ELR (cell line): ENCODE results near the gene SLC28A3.
A peak's percentile ranks its signal among the peaks of the same experiment; 100 is the strongest.
"Not testable (repeated sequence)": the region's sequence is repeated elsewhere in the genome, so short reads cannot be mapped to it uniquely, and the experiment has no call there.

Experiments used
- DNase-seq: peaks from one replicate; pipeline ENCODE4 v3.0.0-alpha.2; 2015; ENCODE audit warnings: low read depth

SLC28A3 gene, protein sequence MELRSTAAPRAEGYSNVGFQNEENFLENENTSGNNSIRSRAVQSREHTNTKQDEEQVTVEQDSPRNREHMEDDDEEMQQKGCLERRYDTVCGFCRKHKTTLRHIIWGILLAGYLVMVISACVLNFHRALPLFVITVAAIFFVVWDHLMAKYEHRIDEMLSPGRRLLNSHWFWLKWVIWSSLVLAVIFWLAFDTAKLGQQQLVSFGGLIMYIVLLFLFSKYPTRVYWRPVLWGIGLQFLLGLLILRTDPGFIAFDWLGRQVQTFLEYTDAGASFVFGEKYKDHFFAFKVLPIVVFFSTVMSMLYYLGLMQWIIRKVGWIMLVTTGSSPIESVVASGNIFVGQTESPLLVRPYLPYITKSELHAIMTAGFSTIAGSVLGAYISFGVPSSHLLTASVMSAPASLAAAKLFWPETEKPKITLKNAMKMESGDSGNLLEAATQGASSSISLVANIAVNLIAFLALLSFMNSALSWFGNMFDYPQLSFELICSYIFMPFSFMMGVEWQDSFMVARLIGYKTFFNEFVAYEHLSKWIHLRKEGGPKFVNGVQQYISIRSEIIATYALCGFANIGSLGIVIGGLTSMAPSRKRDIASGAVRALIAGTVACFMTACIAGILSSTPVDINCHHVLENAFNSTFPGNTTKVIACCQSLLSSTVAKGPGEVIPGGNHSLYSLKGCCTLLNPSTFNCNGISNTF

DNA sequence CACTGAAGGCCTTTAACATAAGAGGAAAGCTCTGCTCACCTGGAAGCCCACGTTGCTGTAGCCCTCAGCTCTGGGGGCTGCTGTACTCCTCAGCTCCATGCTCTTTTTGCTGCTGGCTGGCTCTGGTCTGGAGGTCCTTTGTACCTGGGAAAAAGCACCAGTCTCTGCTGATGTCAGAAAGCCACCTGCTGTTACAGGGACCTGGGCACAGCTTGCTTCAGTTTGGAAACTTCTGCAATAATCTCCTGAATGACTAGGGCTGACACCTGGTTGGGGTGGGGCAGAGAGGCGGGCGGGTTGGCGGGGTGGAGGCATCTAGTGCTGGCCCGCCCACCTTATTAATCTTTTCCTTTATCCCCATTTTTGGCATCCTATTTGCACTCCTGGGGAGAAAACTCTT is at the start of gene SLC28A3:
Gene SLC28A3 (minus strand): TSS at position 224 of the 400 bp plus-strand sequence. CDS start 125 bp downstream, at position 99.
- DNase-seq: no peak

DNA sequence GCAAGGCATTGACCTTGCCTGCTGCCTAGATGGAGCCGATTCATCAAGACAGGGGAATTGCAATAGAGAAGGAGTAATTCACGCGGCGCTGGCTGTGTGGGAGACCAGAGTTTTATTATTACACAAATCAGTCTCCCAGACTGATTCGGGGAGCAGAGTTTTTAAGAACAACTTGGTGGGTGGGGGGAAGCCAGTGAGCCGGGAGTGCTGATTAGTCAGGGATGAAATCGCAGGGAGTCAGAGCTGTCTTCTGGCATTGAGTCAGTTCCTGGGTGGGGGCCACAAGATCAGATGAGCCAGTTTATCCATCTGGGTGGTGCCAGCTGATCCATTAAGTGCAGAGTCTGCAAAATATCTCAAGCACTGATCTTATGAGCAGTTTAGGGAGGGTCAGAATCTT is 49.7 kb upstream of the SLC28A3 start:
- peak; percentile 51 for DNase-seq

DNA sequence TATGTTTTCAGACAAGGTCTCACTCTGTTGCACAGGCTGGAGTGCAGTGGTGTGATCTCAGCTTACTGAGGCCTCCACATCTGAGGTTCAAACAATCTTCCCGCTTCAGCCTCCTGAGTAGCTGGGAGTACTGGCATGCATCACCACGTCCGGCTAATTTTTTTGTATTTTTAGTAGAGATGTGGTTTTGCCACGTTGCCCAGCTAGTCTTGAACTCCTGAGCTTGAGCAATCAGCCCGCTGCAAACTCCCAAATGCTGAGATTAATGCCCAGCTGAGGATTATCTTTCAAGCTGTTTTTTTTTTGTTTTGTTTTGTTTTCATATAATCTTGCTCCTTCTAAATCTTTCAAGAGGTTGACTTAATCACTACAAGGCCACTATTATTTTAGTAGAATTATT is 47.3 kb upstream of the SLC28A3 start:
- no peak for DNase-seq

DNA sequence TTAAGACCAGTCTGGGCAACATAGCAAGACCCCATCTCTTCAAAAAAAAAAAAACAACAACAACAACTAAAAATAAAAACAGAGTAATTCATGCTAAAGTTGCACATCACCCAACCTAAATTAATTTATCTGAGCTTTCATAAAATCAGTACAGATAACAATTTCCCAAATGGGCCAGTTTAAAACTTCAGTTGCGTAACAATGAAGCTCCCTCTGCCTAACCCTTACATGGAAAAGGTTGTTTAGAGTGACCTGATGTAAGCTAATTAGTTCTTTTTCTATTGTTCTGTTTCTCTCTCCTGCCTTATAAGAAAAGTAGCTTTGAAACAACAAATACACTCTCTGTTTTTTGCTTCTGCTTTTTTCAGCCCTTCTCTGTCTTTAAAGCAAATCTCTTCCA is 46.2 kb upstream of the SLC28A3 start:
- DNase-seq: no peak

DNA sequence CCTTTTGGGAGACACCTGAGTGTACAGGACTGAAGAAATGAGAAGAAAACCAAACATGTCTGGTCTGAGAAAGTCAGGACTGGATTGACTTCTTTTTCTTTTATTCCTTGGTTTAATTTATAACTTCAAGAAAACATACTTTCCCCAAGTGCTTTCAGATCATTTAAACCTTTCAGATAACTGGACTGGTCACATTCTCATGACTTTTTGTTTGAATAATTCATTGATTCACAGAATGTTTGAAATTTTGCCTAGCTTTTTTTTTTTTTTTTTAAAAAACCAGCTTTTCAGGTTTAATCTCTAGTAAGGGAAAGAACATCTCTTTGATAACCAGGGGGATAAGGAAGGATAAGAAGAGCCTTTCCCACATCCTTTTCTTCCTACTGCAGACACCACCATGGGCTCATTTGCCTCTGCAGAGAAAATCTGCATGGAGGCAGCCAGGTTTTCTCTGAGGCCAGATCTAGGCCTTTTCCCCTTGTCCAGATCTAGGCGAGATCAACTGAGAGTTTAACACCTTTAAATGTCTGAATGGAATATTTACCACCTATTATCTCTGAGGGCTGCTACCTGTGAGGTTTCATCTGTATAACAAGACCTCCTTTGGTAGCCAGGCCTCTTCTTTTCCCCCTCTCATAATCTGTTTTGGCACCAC is 45.0 kb upstream of the SLC28A3 start:
- no peak for DNase-seq

DNA sequence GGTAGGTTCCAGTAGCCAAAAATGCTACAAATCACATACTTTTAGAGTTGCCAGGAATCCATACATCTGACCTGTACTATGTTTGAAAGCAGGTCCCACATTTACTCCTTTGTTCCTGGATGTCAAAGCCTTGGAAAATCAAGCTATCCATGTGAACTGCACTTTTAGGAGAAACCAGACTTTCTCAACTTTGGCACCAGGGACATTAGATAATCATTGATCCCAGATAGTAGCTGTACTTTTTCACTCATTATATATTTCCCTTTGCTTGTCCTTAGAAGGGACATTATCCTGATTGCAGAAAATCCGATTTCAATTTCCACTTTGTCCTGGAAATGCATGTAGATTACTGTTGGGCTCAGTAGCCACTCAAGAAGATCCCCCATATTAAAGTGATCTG is 44.1 kb upstream of the SLC28A3 start:
- no peak for DNase-seq

DNA sequence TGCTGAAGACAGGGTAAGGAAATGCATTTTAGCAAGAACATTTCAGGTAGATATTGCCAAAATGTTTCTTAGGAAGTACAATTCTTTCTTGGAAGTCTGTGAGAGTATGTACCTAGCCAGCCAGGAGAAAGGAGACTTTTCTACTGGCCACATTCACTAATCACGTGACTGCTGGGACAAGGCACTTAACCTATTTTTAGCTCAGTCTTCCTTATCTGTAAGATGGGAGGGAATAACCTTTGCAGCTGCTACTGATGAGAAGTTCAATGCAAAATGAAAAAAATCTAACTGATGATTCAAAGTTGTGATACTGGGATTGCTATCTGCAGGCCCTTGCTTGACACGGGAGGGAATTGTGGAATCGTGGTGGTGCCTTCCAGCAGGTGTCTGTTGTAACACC is 42.6 kb upstream of the SLC28A3 start:
- DNase-seq: no peak

DNA sequence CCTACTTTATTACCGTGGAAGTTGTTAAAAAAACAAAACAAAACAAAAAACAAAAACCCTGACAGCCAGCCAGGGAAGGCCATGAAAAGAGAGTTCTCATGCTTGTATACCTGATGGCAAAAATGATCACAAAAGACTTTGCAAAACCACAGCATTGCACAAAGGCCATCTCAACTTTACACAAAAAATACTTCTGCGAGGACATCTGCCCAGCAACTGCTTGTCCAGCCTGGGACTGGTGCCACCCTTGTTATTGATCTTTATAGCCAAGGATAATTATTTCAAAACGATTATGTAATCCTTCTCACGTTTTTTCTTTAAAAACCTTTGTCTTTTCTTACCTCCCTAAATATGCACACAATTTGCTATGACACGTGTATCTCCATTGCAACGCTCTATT is 42.2 kb upstream of the SLC28A3 start:
- no peak for DNase-seq

DNA sequence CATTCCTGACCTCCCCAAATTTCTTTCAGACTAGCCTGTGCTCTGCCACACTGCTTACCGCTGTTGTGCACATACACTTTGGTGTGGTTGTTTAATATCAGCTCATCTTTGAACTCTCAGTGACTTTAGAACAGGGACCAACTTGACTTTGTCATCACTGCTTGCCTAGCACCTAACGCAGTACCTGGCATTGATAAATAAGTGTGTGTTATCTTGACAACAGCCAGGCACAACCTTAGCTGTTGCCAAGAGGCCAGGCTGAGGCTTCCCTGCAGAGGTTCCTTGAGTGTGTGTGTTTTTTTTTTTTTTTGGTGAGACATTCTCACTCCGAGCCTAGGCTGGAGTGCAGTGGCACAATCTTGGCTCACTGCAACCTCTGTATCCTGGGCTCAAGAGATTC is 41.0 kb upstream of the SLC28A3 start:
- no peak for DNase-seq

DNA sequence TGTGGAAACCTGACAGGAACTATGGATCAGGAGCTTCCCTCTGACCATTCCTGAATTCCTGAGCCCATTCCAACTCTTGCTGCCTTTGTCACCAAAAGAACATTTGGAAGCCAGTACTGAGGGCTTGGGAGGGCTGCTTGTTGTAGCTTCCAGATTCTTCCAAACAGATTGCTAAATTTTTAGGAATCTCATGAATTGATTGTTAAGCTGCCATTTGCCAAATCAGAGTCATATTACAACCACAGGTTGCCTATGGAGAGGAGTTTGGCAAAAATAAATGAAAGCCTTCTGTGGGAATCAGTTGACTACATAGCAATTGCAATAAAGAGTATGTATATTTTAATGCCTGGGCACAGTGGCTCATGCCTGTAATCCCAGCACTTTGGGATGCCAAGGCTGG is 39.2 kb upstream of the SLC28A3 start:
- no peak for DNase-seq

DNA sequence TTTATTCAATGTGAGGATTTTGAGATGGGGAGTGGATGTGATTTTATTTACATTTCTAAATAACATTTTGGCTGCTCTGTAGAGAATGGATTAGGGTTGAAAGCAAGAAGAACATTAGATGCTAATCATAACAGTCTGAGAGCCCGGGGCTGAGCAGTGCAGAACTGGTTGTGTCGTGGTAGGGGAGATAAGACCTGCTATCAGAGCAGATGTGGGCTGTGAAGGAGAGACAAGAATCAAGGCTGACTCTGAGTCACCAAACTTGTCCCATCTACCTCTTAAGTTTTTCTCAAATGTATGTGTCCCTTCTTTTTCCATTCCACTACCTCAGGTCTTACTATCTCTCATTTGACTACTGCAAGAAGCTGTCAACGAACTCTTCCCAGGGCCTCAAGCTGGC is 35.4 kb upstream of the SLC28A3 start:
- no peak for DNase-seq

DNA sequence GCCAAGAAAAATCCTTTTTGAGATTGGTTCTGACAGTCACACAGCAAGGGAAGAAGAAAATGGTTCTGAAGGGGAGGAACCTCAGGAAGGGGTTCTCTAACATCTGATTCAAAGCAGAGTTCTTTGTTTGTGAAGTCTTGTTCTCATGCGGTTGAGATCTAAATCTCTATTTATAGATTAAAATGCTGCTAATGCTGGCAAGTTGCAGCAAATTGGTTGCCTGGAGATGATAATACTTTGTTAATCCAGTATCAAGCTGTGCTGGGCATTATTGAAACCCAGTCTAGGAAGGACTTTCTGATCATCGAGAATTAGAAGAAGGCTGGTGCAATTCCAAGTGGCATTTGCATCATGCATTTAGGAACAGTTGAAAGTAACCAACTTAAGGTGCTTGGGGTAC is 34.0 kb upstream of the SLC28A3 start:
- DNase-seq: no peak

DNA sequence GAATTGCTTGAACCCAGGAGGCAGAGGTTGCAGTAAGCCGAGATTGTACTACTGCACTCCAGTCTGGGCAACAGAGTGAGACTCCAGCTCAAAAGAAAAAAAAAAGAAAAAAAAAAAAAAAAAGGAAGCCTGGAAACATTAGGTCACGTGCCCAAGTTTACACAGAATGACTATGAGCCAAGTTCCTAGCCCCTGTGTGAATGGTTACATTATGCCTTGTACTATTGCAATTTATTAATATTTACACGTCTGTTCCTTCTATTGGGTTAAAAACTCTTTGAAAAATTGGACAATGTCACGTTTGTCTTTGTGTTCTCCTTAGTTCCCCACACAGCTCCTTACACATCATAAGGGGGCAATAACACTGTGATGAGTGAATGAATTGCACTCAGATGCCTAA is 33.5 kb upstream of the SLC28A3 start:
- no peak for DNase-seq

DNA sequence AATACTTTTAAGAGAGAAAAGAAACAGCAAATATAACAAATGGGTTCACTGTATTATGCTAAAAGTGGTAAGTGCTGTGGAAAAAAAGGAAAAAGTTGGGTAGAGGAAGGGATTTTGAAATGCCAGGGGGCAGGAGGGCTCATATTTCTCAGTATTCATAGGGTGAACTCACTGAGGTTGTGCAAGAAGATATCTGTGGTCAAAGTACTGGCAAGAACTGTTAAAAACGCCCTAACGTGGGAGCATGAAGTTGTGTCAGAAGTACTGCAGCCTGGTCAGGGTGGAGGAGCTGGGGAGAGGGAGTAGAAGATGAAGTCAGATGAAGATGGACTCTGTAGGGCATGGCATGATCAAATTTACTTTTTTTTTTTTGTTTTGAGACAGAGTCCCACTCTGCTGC is 31.2 kb upstream of the SLC28A3 start:
- peak; percentile 59 for DNase-seq

DNA sequence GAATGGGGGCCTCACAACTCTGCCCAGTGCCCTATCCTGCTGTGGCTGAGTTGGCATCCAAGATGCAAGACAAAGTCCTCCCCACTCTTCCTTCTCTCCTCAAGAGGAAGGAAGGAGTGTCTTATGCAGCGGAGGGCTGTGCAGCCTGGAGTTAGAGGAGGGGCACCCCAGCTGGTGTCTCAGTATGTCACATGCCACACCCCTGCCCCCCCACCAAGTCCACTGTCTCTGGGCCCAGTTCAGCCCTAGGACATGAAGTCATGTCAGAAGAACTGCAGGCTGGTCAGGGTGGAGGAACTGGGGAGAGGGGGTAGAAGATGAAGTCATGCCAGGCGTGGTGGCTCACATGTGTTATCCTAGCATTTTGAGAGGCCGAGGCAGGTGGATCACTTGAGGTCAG is 28.0 kb upstream of the SLC28A3 start:
- no peak for DNase-seq

DNA sequence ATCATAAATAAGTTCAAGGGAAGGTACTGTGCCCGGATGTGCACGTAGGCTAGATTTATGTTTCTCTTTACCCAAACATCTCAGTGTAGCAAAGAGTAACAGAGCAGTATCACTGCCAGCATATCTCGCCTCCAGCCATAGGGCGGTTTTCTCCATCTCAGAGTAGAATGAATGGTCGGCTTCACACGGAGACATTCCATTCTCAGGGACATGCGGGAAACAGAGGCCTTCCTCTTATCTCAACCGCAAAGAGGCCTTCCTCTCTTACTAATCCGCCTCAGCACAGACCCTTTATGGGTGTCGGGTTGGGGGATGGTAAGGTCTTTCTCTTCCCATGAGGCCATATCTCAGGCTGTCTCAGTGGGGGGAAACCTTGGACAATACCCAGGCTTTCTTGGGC is 27.2 kb upstream of the SLC28A3 start:
- DNase-seq: not testable (repeated sequence)

DNA sequence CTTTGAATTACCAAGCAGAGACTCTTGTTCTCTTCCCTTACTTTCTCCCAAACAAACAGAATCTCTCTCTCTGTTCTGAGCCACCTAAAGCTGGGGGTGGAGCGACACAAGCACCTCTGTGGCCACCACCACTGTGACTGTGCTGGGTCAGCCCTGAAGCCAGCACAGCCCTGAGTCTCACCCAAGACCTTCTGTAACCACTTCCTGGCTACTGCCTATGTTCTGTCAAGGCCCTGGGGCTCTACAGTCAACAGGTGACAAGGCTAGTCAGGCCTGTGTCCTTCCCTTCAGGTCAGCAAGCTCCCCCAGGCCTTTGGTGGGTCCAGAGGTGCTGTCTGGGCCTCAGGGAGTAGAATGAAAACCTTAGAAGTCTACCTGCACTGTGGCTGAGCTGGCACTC is 26.1 kb upstream of the SLC28A3 start:
- DNase-seq: no peak

DNA sequence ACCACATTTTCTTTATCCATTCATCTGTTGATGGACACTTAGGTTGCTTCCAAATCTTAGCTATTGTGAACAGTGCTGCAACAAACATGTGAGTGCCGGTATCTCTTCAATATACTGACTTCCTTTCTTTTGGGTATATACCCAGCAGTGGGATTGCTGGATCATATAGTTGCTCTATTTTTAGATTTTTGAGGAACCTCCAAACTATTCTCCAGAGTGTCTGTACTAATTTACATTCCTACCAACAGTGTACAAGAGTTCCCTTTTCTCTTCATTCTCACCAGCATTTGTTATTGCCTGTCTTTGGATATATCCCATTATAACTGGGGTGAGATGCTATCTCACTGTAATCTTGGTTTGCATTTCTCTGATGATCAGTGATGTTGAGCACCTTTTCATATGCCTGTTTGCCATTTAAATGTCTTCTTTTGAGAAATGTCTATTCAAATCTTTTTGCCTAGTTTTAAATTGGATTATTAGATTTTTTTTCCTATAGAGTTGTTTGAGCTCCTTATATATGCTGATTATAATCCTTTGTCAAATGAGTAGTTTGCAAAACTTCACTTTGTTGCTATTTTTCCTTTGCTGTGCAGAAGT is 24.4 kb upstream of the SLC28A3 start:
- DNase-seq: not testable (repeated sequence)

DNA sequence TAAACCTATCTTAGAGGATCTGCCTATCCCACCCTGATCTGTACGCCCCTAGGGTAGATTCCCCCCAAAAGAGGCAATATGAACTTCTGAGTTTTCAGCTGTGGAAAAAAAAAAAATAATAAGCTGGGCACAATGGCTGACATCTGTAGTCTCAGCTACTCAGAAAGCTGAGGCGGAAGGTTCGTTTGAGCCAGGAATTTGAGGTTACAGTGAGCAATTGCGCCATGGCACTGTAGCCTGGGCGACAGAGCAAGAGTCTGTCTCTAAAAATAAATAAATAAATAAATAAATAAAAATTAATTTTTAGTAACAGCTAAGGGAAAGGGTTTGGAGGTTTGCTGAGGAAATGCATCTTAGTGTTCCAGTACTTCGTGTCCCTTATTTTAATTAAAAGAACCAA is 21.1 kb upstream of the SLC28A3 start:
- no peak for DNase-seq

DNA sequence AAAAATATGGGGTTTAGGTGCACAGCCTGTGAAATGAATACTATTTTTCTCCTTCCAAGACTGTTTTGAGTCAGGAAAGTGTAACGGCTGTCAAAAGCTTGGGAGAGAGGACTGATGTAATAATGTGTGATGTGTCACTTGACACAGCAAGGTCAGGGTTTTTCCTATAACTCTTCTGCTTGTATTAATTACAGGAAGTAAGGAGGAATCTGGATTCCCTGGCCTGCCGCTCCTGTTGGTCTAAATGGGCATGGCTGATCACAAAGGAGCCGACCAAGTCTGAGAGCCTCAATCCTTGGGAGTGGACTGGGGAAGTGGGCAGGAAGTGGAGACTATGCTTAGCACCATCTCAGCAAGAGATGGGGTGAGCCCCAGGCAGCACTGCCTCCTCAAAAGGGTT is 16.7 kb upstream of the SLC28A3 start:
- DNase-seq: no peak

DNA sequence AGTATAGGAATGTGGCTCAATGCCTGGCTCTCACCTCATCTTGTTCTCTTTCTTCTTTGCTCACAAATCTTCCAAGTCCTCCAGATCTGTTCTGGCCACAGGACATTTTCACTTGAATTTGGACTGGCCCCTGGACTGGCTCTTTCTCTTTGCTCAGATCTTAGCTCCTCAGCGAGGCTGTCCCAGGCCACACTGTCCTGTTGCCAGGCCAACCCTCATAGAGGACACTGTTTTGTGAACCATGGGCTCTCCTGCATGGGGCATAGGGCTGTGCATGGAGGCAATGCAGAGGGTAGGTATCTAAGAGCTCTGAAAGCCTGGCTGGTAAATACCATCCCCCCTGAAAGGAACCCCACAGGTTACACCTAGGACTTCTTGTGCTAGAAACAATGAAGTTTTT is 13.5 kb upstream of the SLC28A3 start:
- DNase-seq: no peak

DNA sequence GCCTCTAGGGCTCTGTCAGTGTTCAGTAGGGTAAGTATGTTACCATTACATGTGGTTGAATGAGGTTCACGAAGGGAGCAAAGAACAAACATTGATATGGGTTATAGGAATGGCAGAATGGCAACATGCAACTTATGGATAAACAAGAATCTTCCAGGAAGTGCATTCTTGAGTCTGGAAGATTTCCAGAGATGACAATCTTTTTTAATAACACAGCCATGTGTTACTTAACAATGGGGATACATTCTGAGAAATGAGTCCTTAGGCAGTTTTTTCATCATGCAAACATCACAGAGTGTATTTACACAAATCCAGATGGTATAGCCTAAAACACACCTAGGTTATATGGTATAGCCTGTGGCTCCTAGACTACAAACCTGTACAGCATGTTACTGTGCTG is 9.1 kb upstream of the SLC28A3 start:
- no peak for DNase-seq

DNA sequence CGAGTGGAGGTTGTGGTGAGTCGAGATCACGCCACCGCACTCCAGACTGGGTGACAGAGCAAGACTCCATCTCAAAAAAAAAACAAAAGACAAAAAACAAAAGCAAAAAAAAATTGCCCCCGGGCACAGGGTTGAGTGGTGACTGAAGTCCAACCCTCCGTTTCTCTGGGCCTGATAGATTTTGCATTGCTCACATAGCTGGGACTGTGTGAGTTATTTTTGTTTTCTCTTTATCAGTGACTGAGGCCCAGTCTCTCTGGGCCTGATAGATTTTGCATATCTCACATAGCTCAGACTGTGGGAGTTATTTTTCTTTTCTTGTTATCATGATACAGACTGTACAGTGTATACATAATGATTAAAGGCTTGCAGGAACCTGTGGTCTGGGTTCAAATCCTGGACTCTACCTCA is 2.6 kb upstream of the SLC28A3 start:
- peak; percentile 71 for DNase-seq
